ENCODE measurements around the gene ARID4A.

Gene ARID4A

DNA sequence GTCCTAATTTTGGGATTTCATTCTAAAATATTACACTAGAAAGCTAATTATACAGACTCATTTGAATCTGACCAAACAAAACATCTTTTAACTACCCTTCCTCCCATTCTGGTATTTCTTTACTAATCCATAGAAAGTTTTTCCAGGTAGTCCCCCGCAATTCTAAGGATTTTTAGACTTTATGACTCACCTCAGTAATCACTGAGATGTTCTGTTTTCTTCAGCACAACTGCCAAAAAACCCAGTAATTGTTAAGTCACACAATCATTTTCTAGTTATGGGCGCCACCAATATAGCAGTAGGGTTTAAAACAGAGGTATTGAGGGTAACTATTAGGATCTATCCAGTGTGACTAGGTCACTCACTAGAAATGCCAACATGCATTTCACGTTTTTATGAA, 1.6 kb upstream of the ARID4A start:
- TF ChIP-seq, protein P1, sequence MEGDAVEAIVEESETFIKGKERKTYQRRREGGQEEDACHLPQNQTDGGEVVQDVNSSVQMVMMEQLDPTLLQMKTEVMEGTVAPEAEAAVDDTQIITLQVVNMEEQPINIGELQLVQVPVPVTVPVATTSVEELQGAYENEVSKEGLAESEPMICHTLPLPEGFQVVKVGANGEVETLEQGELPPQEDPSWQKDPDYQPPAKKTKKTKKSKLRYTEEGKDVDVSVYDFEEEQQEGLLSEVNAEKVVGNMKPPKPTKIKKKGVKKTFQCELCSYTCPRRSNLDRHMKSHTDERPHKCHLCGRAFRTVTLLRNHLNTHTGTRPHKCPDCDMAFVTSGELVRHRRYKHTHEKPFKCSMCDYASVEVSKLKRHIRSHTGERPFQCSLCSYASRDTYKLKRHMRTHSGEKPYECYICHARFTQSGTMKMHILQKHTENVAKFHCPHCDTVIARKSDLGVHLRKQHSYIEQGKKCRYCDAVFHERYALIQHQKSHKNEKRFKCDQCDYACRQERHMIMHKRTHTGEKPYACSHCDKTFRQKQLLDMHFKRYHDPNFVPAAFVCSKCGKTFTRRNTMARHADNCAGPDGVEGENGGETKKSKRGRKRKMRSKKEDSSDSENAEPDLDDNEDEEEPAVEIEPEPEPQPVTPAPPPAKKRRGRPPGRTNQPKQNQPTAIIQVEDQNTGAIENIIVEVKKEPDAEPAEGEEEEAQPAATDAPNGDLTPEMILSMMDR (IDR thresholded peaks at IDR 0.05; ENCODE audit: low read depth, low read length): no peak
- no peak for DNase-seq (ENCODE audit: extremely low read depth, low read depth)

DNA sequence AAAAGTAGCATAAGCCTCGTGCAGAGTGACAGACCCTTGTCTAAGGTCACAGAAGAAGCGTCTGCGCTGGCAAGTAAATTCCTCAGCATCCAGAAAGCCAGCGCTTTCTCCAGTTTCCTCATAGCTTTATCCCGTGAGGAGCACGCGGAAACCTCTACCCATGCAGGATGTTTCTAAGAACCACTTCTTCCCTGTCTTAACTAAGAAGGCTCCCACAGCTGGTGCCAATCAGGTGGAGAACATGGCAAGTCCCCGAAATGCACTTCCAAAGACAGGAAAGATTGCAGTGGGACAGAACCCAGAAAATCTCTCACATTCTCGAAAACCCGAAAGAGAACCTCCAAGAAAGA, 968 bp upstream of the ARID4A start:
- TF ChIP-seq, protein P1 (IDR thresholded peaks at IDR 0.05; ENCODE audit: low read depth, low read length): no peak
- DNase-seq (ENCODE audit: extremely low read depth, low read depth): no peak

GRCh38 chr14:58297762-58298476, 436 bp upstream of the ARID4A start:
- DNase-seq (ENCODE audit: extremely low read depth, low read depth): peak; percentile 100
- TF ChIP-seq, protein P1 (IDR thresholded peaks at IDR 0.05; ENCODE audit: low read depth, low read length): no peak; the same call in none of the 2 replicates

- DNase-seq (ENCODE audit: extremely low read depth, low read depth): no peak
- TF ChIP-seq, protein P1 (IDR thresholded peaks at IDR 0.05; ENCODE audit: low read depth, low read length): no peak
Observed at GRCh38 chr14:58299401-58300330, 1.3 kb downstream of the ARID4A start.

GRCh38 chr14:58301416-58301815, 3.1 kb downstream of the ARID4A start:
- DNase-seq (ENCODE audit: extremely low read depth, low read depth): no peak
- TF ChIP-seq, protein P1 (IDR thresholded peaks at IDR 0.05; ENCODE audit: low read depth, low read length): no peak

DNA sequence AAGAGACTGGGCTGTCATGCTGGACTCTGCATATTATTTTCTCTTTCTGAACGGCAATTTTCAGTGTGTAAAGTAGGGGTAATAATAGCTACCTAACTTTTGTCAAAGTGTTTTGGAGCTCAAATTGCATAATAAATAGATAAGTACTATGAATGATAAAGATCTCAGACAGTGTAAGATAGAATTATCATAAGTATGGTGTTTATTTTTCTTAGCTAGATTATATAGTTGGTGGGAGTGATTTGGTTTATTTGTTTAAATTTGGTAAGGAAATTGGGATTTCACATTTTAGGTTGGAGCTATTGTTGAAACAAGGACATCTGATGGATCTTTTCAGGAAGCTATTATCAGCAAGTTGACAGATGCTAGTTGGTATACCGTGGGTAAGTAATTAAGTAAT, 7.4 kb downstream of the ARID4A start:
- DNase-seq (ENCODE audit: extremely low read depth, low read depth): no peak
- TF ChIP-seq, protein P1 (IDR thresholded peaks at IDR 0.05; ENCODE audit: low read depth, low read length): no peak
